ENCODE results near the gene LDLRAP1. TPM values are rescaled to one million over a fixed set of nuclear protein-coding genes. Genes with fewer than 3 reads are reported as not detected.

The LDLRAP1 gene
- total and polyA plus RNA-seq, 2 experiments from 2014 or later = 9.6 to 22.7 TPM

DNA sequence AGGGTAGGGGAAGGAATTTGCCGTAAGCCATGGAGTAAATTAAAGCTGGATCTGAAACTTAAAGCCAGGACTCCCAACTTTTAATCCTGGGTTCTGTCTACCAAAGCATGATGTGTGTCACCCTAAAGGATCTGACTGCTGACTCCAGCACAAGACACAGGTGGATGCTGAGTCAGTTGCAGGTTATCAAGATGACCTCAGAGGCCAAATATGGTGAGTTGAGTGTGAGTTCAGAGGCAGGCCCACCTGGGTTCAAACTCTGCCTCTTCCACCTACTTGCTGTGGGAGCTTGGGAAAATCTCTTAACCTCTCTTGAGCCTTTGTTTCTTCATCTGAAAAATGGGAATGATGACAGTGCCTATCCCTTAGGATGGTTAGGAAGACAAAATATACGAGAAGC is 16.7 kb upstream of the LDLRAP1 start:
- TF ChIP-seq ZNF114 (CRISPR knock-in tag; IDR thresholded peaks at IDR 0.05) (no peak), ZNF331 (CRISPR knock-in tag; IDR thresholded peaks at IDR 0.05; ENCODE audit: low read depth) (no peak), JUNB (IDR thresholded peaks at IDR 0.05; ENCODE audit: unreplicated experiment) (no peak), STAT1 (IDR thresholded peaks at IDR 0.05; ENCODE audit: unreplicated experiment) (no peak), NANOG (IDR thresholded peaks at IDR 0.05; ENCODE audit: borderline replicate concordance) (no peak), CREB1 (CRISPR knock-in tag; IDR thresholded peaks at IDR 0.05; ENCODE audit: low read depth) (no peak), EZH2phosphoT487 (IDR thresholded peaks at IDR 0.05; ENCODE audit: unreplicated experiment) (no peak), EZH2 (IDR thresholded peaks at IDR 0.05; ENCODE audit: low read depth, unreplicated experiment) (no peak), POLR2AphosphoS5 (IDR thresholded peaks at IDR 0.05; ENCODE audit: low read depth) (no peak)
- TF ChIP-seq, protein P1, sequence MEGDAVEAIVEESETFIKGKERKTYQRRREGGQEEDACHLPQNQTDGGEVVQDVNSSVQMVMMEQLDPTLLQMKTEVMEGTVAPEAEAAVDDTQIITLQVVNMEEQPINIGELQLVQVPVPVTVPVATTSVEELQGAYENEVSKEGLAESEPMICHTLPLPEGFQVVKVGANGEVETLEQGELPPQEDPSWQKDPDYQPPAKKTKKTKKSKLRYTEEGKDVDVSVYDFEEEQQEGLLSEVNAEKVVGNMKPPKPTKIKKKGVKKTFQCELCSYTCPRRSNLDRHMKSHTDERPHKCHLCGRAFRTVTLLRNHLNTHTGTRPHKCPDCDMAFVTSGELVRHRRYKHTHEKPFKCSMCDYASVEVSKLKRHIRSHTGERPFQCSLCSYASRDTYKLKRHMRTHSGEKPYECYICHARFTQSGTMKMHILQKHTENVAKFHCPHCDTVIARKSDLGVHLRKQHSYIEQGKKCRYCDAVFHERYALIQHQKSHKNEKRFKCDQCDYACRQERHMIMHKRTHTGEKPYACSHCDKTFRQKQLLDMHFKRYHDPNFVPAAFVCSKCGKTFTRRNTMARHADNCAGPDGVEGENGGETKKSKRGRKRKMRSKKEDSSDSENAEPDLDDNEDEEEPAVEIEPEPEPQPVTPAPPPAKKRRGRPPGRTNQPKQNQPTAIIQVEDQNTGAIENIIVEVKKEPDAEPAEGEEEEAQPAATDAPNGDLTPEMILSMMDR (conservative IDR thresholded peaks at IDR 0.05; ENCODE audit: low read depth in 2 of 2) = no peak
- TF ChIP-seq, protein P2, sequence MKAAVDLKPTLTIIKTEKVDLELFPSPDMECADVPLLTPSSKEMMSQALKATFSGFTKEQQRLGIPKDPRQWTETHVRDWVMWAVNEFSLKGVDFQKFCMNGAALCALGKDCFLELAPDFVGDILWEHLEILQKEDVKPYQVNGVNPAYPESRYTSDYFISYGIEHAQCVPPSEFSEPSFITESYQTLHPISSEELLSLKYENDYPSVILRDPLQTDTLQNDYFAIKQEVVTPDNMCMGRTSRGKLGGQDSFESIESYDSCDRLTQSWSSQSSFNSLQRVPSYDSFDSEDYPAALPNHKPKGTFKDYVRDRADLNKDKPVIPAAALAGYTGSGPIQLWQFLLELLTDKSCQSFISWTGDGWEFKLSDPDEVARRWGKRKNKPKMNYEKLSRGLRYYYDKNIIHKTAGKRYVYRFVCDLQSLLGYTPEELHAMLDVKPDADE (IDR thresholded peaks at IDR 0.05) = no peak
- TF ChIP-seq, protein P3, sequence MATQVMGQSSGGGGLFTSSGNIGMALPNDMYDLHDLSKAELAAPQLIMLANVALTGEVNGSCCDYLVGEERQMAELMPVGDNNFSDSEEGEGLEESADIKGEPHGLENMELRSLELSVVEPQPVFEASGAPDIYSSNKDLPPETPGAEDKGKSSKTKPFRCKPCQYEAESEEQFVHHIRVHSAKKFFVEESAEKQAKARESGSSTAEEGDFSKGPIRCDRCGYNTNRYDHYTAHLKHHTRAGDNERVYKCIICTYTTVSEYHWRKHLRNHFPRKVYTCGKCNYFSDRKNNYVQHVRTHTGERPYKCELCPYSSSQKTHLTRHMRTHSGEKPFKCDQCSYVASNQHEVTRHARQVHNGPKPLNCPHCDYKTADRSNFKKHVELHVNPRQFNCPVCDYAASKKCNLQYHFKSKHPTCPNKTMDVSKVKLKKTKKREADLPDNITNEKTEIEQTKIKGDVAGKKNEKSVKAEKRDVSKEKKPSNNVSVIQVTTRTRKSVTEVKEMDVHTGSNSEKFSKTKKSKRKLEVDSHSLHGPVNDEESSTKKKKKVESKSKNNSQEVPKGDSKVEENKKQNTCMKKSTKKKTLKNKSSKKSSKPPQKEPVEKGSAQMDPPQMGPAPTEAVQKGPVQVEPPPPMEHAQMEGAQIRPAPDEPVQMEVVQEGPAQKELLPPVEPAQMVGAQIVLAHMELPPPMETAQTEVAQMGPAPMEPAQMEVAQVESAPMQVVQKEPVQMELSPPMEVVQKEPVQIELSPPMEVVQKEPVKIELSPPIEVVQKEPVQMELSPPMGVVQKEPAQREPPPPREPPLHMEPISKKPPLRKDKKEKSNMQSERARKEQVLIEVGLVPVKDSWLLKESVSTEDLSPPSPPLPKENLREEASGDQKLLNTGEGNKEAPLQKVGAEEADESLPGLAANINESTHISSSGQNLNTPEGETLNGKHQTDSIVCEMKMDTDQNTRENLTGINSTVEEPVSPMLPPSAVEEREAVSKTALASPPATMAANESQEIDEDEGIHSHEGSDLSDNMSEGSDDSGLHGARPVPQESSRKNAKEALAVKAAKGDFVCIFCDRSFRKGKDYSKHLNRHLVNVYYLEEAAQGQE (IDR thresholded peaks at IDR 0.05; ENCODE audit: unreplicated experiment) = no peak
- TF ChIP-seq, protein P4, sequence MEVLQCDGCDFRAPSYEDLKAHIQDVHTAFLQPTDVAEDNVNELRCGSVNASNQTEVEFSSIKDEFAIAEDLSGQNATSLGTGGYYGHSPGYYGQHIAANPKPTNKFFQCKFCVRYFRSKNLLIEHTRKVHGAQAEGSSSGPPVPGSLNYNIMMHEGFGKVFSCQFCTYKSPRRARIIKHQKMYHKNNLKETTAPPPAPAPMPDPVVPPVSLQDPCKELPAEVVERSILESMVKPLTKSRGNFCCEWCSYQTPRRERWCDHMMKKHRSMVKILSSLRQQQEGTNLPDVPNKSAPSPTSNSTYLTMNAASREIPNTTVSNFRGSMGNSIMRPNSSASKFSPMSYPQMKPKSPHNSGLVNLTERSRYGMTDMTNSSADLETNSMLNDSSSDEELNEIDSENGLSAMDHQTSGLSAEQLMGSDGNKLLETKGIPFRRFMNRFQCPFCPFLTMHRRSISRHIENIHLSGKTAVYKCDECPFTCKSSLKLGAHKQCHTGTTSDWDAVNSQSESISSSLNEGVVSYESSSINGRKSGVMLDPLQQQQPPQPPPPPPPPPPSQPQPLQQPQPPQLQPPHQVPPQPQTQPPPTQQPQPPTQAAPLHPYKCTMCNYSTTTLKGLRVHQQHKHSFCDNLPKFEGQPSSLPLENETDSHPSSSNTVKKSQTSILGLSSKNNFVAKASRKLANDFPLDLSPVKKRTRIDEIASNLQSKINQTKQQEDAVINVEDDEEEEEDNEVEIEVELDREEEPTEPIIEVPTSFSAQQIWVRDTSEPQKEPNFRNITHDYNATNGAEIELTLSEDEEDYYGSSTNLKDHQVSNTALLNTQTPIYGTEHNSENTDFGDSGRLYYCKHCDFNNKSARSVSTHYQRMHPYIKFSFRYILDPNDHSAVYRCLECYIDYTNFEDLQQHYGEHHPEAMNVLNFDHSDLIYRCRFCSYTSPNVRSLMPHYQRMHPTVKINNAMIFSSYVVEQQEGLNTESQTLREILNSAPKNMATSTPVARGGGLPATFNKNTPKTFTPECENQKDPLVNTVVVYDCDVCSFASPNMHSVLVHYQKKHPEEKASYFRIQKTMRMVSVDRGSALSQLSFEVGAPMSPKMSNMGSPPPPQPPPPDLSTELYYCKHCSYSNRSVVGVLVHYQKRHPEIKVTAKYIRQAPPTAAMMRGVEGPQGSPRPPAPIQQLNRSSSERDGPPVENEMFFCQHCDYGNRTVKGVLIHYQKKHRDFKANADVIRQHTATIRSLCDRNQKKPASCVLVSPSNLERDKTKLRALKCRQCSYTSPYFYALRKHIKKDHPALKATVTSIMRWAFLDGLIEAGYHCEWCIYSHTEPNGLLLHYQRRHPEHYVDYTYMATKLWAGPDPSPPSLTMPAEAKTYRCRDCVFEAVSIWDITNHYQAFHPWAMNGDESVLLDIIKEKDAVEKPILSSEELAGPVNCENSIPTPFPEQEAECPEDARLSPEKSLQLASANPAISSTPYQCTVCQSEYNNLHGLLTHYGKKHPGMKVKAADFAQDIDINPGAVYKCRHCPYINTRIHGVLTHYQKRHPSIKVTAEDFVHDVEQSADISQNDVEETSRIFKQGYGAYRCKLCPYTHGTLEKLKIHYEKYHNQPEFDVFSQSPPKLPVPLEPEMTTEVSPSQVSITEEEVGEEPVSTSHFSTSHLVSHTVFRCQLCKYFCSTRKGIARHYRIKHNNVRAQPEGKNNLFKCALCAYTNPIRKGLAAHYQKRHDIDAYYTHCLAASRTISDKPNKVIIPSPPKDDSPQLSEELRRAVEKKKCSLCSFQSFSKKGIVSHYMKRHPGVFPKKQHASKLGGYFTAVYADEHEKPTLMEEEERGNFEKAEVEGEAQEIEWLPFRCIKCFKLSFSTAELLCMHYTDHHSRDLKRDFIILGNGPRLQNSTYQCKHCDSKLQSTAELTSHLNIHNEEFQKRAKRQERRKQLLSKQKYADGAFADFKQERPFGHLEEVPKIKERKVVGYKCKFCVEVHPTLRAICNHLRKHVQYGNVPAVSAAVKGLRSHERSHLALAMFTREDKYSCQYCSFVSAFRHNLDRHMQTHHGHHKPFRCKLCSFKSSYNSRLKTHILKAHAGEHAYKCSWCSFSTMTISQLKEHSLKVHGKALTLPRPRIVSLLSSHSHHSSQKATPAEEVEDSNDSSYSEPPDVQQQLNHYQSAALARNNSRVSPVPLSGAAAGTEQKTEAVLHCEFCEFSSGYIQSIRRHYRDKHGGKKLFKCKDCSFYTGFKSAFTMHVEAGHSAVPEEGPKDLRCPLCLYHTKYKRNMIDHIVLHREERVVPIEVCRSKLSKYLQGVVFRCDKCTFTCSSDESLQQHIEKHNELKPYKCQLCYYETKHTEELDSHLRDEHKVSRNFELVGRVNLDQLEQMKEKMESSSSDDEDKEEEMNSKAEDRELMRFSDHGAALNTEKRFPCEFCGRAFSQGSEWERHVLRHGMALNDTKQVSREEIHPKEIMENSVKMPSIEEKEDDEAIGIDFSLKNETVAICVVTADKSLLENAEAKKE (CRISPR knock-in tag; IDR thresholded peaks at IDR 0.05) = no peak
- no peak for ATAC-seq
- Histone ChIP-seq H3F3A (replicated peaks; ENCODE audit: low read depth) (0 out of 2 replicates have a peak, but pooled peaks cover 2% of the 10 kb centered on the region), H3K4me2 (no peak overlapping the region), H3K79me2 (replicated peaks; ENCODE audit: insufficient read depth) (no peaks in the 10 kb centered on the region), H3K36me3 (ENCODE audit: insufficient read depth) (no peaks in the 10 kb centered on the region), H3K9me2 (ENCODE audit: insufficient read depth) (no peaks in the 10 kb centered on the region), H3K27me3 (ENCODE audit: insufficient read depth) (no peaks in the 10 kb centered on the region), H4K20me1 (replicated peaks; ENCODE audit: insufficient read depth) (no peaks in the 10 kb centered on the region), H3K4me1 (ENCODE audit: insufficient read depth) (no peaks in the 10 kb centered on the region), H3K27ac (ENCODE audit: low read depth) (no peak overlapping the region), H2AFZ (no peak overlapping the region), H3K4me3 (no peak overlapping the region)
- Mint-ChIP-seq H3K27ac (no peak overlapping the region), H3K4me3 (no peak overlapping the region), H3K9me3 (no peaks in the 10 kb centered on the region), H3K27me3 (ENCODE audit: insufficient read depth, low read depth, poor library complexity) (peaks cover 11% of the 10 kb centered on the region), H3K36me3 (ENCODE audit: low read depth) (no peaks in the 10 kb centered on the region), H3K4me1 (no peaks in the 10 kb centered on the region)
- DNase-seq (ENCODE audit: low spot score) = no peak

Data from GM23338 (cell line).